ENCODE data around the gene SLC48A1.

- no peak for TF ChIP-seq POLR2AphosphoS5 (IDR thresholded peaks at IDR 0.05; ENCODE audit: borderline replicate concordance, low read depth, low read length)
- no peak for TF ChIP-seq EZH2 (IDR thresholded peaks at IDR 0.05)
Measured at GRCh38 chr12:47774663-47775062, 1.6 kb downstream of the SLC48A1 start.
